Upper lobe of left lung (tissue), 6 donors: ENCODE measurements around the gene EPRS1. TPM values are rescaled to one million over a fixed set of nuclear protein-coding genes. Genes with fewer than 3 reads are reported as not detected.

Source experiments
- ATAC-seq, 2 donors: fragments of 200-7000 bp; cut with Tn5 transposase; one replicate each; pipeline ENCODE4 v1.9.1; 2022; ENCODE audit warnings: mild to moderate bottlenecking in 2 of 2, moderate library complexity in 2 of 2; ENCODE audit not compliant: low FRiP score in 2 of 2
- DNase-seq, 2 donors: peaks; one replicate each; pipeline ENCODE4 v3.0.0-alpha.2; 2019 to 2020
- H3K27ac ChIP-seq, 4 donors: fragments of 200-600 bp; sonication (generic); one replicate each; pipeline ENCODE4 v1.5.1; 2016 to 2019
- H3K27me3 ChIP-seq, 4 donors: fragments of 200-600 bp; sonication (generic); one replicate each; pipeline ENCODE4 v1.5.1; 2017 to 2019
- H3K36me3 ChIP-seq, 4 donors: fragments of 200-600 bp; sonication (generic); one replicate each; pipeline ENCODE4 v1.5.1; 2016 to 2019
- H3K4me1 ChIP-seq, 4 donors: fragments of 200-600 bp; sonication (generic); one replicate each; pipeline ENCODE4 v1.5.1; 2018 to 2019
- H3K4me3 ChIP-seq, 4 donors: fragments of 200-600 bp; sonication (generic); one replicate each; pipeline ENCODE4 v1.5.1; 2017 to 2019; ENCODE audit warnings: mild to moderate bottlenecking in 2 of 4, moderate library complexity in 1 of 4
- H3K9me3 ChIP-seq, 4 donors: fragments of 200-600 bp; sonication (generic); one replicate each; pipeline ENCODE4 v1.5.1; 2018 to 2019
- CTCF ChIP-seq, 6 experiments: fragments of 450-650 bp in 4 of 6; fragments of 200-600 bp in 2 of 6; sonication (generic) in 2 of 6; IDR thresholded peaks; one replicate each; pipeline ENCODE4 v1.5.1; 2016 to 2019; ENCODE audit warnings: antibody characterized with exemption in 6 of 6
- EP300 ChIP-seq, 4 donors: sonication (generic); formaldehyde crosslinking; IDR thresholded peaks; one replicate each; pipeline ENCODE4 v1.5.1; 2017; ENCODE audit warnings: antibody characterized with exemption in 4 of 4, control low read depth in 2 of 4
- POLR2A ChIP-seq, 4 donors: fragments of 450-650 bp; IDR thresholded peaks; one replicate each; pipeline ENCODE4 v1.5.1; 2016 to 2017; ENCODE audit warnings: antibody characterized with exemption in 4 of 4, mild to moderate bottlenecking in 2 of 4
- POLR2AphosphoS5 ChIP-seq, 2 donors: sonication (generic); formaldehyde crosslinking; IDR thresholded peaks; one replicate each; pipeline ENCODE4 v1.5.1; 2017; ENCODE audit warnings: antibody characterized with exemption in 2 of 2
- WGBS, 2 donors: methylation state at CpG; one replicate each; pipeline ENCODE4 v1.1.5; 2017 to 2018; 5-methylcytosine and 5-hydroxymethylcytosine counted together
- total RNA-seq, 6 donors: library from RNA; depleted of rRNA in 4 of 6; stranded (reverse); fragments of >200 nt in 4 of 6; gene quantifications; one replicate each; pipeline versions ENCODE4 v1.1.0 to v1.2.1, GENCODE V29; 2016 to 2021
- donor health status: DM: no; HTN: no; CAD: no; lungs with moderate emphysema.
- donor health status: DM: no; HTN: yes; CAD: no; lungs with severe emphysema.

The EPRS1 gene
- total RNA-seq, 6 donors from 2014 or later: 21.0 to 77.2 (median 45.6) TPM

DNA sequence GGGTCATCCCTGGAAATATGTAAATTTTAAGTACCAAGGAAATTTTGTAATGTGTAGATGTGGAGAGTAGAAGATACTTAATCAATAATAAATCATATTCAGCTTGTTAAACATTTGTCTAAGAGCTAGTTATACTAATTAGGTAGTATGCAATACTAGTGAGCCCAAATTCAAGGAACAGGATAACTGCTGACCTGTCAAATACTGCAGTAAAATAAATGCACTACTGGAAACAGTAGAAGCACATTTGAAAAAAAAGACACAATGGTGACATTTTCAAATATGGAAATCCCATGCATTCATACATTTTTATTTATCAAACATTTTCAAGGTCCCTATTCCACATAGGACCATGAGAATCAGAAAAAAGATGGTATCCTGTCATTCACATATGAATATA, 27.2 kb downstream of the EPRS1 start:
- H3K27ac ChIP-seq: no peak overlapping the region
- DNase-seq (no peak), ATAC-seq (no peak)
- H3K36me3 ChIP-seq: peaks cover 37 to 97% (median 49%) of the 10 kb centered on the region in 4 donors
- H3K27me3 ChIP-seq: no peaks in the 10 kb centered on the region
- H3K4me1 ChIP-seq: no peaks in the 10 kb centered on the region
- H3K9me3 ChIP-seq: no peaks in the 10 kb centered on the region
- TF ChIP-seq POLR2A (IDR thresholded peaks at IDR 0.05) (no peak), EP300 (IDR thresholded peaks at IDR 0.05) (no peak), CTCF (IDR thresholded peaks at IDR 0.05) (no peak), POLR2AphosphoS5 (IDR thresholded peaks at IDR 0.05) (no peak)
- H3K4me3 ChIP-seq: no peak overlapping the region

DNA sequence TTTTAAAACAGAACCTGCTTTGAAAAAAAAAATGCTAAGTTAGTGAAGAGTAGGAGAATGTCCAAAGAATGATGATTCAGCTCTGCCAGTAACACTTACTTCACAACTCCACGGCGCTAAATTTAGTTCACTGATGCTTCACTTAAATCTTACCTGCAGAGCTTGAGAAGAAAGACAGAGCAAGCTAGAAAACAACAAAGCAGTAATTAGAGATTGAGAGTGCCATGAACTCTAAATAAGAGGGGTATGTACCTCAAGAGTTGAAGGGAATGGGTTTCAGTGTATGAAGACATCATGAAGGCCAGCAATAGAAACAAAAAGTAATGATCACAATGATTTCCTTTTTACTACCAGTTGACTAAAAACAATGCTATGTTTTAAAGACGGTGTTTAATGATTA, 32.8 kb downstream of the EPRS1 start:
- 79 to 86% methylated on average over 3 of the region's 3 CpGs for WGBS, 2 donors
- DNase-seq: no peak
- Histone ChIP-seq H3K4me3 (no peak overlapping the region), H3K27ac (no peak overlapping the region), H3K4me1 (no peaks in the 10 kb centered on the region), H3K36me3 (peaks cover 10 to 95% (median 38%) of the 10 kb centered on the region in 4 donors), H3K27me3 (no peaks in the 10 kb centered on the region), H3K9me3 (no peaks in the 10 kb centered on the region)
- no peak for ATAC-seq
- TF ChIP-seq CTCF (IDR thresholded peaks at IDR 0.05): no peak
- no peak for TF ChIP-seq EP300 (IDR thresholded peaks at IDR 0.05)
- TF ChIP-seq POLR2AphosphoS5 (IDR thresholded peaks at IDR 0.05): no peak
- no peak for TF ChIP-seq POLR2A (IDR thresholded peaks at IDR 0.05)

GRCh38 chr1:220012259-220012658, 34.0 kb downstream of the EPRS1 start:
- H3K36me3 ChIP-seq: peaks cover 7 to 95% (median 44%) of the 10 kb centered on the region in 4 donors

DNA sequence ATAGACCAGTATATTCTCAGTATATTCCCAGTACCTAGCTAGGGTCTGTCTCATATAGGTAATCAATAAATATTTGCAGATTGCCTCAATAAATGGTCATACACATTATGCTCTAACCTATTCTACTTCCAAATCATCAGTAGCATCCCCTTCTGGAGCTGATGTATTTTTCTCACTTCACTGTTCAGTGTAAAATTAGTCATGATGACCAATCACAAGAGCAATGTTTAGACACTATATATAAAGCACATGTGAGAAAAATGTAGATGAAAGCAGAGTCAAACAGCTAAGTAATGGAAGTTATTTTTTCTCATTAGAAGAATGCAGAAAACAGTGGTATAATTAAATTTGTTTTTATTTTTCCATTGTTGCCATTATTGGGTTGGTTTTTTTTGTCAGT, 34.7 kb downstream of the EPRS1 start:
- Histone ChIP-seq H3K36me3 (peaks cover 8 to 95% (median 45%) of the 10 kb centered on the region in 4 donors), H3K4me3 (no peak overlapping the region), H3K9me3 (no peaks in the 10 kb centered on the region), H3K4me1 (no peaks in the 10 kb centered on the region), H3K27me3 (no peaks in the 10 kb centered on the region), H3K27ac (no peak overlapping the region)
- TF ChIP-seq EP300 (IDR thresholded peaks at IDR 0.05): no peak
- TF ChIP-seq POLR2A (IDR thresholded peaks at IDR 0.05): no peak
- TF ChIP-seq CTCF (IDR thresholded peaks at IDR 0.05): no peak
- no peak for TF ChIP-seq POLR2AphosphoS5 (IDR thresholded peaks at IDR 0.05)
- ATAC-seq (no peak), DNase-seq (no peak)

More at GRCh38 chr1:220012259-220012658, 34.0 kb downstream of the EPRS1 start:
- TF ChIP-seq POLR2A (IDR thresholded peaks at IDR 0.05) (no peak), EP300 (IDR thresholded peaks at IDR 0.05) (no peak), POLR2AphosphoS5 (IDR thresholded peaks at IDR 0.05) (no peak), CTCF (IDR thresholded peaks at IDR 0.05) (no peak)
- Histone ChIP-seq H3K27ac (no peak overlapping the region), H3K9me3 (no peaks in the 10 kb centered on the region), H3K4me3 (no peak overlapping the region), H3K4me1 (no peaks in the 10 kb centered on the region), H3K27me3 (no peaks in the 10 kb centered on the region)
- 42 to 64% methylated on average over 3 of the region's 3 CpGs for WGBS, 2 donors
- ATAC-seq: no peak
- DNase-seq: no peak

- TF ChIP-seq CTCF (IDR thresholded peaks at IDR 0.05) (no peak), POLR2A (IDR thresholded peaks at IDR 0.05) (no peak), EP300 (IDR thresholded peaks at IDR 0.05) (no peak), POLR2AphosphoS5 (IDR thresholded peaks at IDR 0.05) (no peak)
- H3K4me1 ChIP-seq: no peaks in the 10 kb centered on the region
- WGBS, 2 donors: 97 to 99% methylated on average over 3 of the region's 3 CpGs
- no peak overlapping the region for H3K4me3 ChIP-seq
- H3K27me3 ChIP-seq: no peaks in the 10 kb centered on the region
- no peak overlapping the region for H3K27ac ChIP-seq
- no peak for DNase-seq
- ATAC-seq: no peak
- H3K36me3 ChIP-seq: peaks cover 15 to 99% (median 49%) of the 10 kb centered on the region in 4 donors
- no peaks in the 10 kb centered on the region for H3K9me3 ChIP-seq
Measured at GRCh38 chr1:220007438-220007837, 38.9 kb downstream of the EPRS1 start.
